ENCODE results near the gene PLA2G4B. TPM values are rescaled to one million over a fixed set of nuclear protein-coding genes. Genes with fewer than 3 reads are reported as not detected.

Gene PLA2G4B
- total and polyA plus RNA-seq, 4 donors: 3.3 to 31.2 (median 14.6) TPM

DNA sequence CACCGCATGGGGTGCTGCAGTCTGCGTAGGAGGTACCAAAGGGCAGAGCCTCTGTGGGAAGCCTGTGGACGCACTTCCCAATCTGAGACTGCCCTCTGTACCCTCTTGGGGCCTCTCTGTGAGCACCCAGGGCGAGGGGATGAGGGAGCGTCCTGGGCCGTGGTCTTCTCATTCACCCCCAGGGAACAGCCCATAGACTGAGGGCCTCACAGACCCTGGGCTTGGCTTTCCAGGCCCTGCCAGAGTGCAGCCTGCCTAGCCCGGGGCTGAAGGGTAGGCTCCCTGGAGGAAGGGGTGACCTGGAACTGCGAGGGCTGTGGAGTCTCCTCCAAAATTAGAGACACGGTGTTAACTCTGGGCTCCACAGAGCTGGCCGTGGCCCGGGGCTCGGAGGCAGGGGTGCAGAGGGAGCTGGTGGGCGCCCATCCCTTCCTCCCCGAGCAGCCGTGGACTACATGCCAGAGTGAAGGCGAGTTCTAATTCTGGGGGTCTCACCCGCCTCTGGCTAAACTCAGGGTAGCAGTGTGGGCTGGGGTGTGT, 55.7 kb downstream of the PLA2G4B start:
- peaks cover 3% of the 10 kb centered on the region for H3K36me3 ChIP-seq (ENCODE audit: control insufficient read depth, insufficient read depth, low read length)
- WGBS (ENCODE audit: insufficient coverage): 85% methylated on average over 14 of the region's 17 CpGs
- DNase-seq (ENCODE audit: low read depth in 4 of 6, low spot score in 6 of 6): no peak
- H3K4me1 ChIP-seq (ENCODE audit: control insufficient read depth, insufficient read depth, low read length): peaks cover 16% of the 10 kb centered on the region
- no peaks in the 10 kb centered on the region for H3K9me3 ChIP-seq (ENCODE audit: control insufficient read depth, insufficient read depth, low read length)
- no peaks in the 10 kb centered on the region for H3K27me3 ChIP-seq (ENCODE audit: control insufficient read depth, insufficient read depth, low read length)
- no peak overlapping the region for H3K4me3 ChIP-seq (ENCODE audit: low read depth, low read length)
- H3K27ac ChIP-seq (ENCODE audit: low read depth, low read length): no peak overlapping the region

DNA sequence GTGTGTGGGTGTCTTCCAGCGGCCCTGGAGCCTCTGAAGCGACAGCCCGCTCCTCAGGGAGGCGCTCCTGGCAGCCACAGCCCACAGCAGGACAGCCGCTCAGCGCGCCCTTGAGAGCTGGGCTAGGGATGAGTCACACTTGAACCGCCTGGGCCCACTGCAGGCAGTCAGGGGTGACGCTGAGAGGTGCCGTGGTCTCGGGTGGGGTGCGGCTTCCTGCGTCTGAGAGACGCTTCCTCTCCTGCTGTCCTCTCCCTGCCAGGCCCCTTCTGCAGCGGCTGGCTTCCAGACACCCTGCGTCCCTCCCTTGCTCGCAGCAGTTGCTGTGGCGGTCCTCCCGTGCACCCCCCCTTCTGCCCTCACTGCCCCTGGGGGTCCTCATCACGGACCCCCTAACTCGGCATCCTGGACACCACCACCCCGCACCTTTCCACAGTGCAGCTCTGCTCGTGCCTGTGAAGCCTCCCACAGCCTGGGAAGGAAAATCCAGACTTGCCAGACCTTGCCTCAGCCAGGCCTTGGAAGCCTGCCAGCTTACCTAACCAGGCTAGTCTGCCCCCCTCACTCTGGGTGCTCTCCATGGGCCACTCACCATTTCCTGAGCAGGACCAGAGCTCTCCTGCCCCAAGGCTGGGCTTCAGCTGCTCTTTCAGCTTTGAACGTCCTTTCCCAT, 56.3 kb downstream of the PLA2G4B start:
- Histone ChIP-seq H3K36me3 (ENCODE audit: control insufficient read depth, insufficient read depth, low read length) (peaks cover 3% of the 10 kb centered on the region), H3K9me3 (ENCODE audit: control insufficient read depth, insufficient read depth, low read length) (no peaks in the 10 kb centered on the region), H3K4me3 (ENCODE audit: low read depth, low read length) (no peak overlapping the region), H3K27me3 (ENCODE audit: control insufficient read depth, insufficient read depth, low read length) (no peaks in the 10 kb centered on the region), H3K27ac (ENCODE audit: low read depth, low read length) (no peak overlapping the region), H3K4me1 (ENCODE audit: control insufficient read depth, insufficient read depth, low read length) (peaks cover 16% of the 10 kb centered on the region)
- no peak for DNase-seq (ENCODE audit: low read depth in 4 of 6, low spot score in 6 of 6)
- WGBS (ENCODE audit: insufficient coverage): 65% methylated on average over 24 of the region's 24 CpGs

DNA sequence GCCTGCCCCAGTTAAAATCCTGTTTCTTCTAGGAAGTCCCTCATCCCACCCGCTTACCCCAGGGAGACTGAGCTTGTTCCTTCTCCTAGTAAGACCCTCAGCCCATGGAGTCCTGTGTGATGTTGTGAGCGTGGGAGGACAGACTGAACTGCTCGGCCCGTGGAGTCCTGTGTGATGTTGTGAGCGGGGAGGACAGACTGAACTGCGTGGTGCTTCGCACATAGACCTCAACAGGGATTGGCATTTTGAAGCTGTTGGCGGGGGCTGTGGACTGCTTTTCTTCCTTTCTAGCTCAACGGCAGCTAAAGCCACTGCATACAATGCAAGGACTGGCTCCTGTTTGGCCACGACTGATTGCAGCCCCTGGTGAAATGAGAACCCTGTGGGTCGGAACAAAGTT, 56.8 kb downstream of the PLA2G4B start:
- Histone ChIP-seq H3K36me3 (ENCODE audit: control insufficient read depth, insufficient read depth, low read length) (peaks cover 4% of the 10 kb centered on the region), H3K27me3 (ENCODE audit: control insufficient read depth, insufficient read depth, low read length) (no peaks in the 10 kb centered on the region), H3K4me3 (ENCODE audit: low read depth, low read length) (no peak overlapping the region), H3K27ac (ENCODE audit: low read depth, low read length) (no peak overlapping the region), H3K4me1 (ENCODE audit: control insufficient read depth, insufficient read depth, low read length) (peaks cover 16% of the 10 kb centered on the region), H3K9me3 (ENCODE audit: control insufficient read depth, insufficient read depth, low read length) (no peaks in the 10 kb centered on the region)
- DNase-seq (ENCODE audit: low read depth in 4 of 6, low spot score in 6 of 6): no peak
- WGBS (ENCODE audit: insufficient coverage): 94% methylated on average over 7 of the region's 11 CpGs

DNA sequence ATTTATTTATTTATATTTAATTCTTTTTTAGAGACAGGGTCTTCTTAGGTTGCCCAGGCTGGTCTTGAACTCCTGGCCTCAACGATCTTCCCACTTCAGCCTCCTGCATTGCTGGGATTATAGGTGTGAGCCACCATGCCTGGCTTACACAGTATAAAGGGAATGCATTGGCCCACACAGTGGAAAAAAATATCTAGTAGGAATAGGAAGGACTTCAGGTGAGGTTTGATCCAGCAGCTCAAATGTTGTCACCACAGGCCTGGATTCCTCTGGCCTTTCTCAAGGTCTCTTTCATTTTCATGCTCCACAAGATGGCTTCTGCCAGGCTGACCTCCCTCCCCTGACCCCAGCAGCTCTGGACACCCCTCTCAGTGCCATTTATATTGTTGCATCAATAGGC, 57.3 kb downstream of the PLA2G4B start:
- peaks cover 16% of the 10 kb centered on the region for H3K4me1 ChIP-seq (ENCODE audit: control insufficient read depth, insufficient read depth, low read length)
- 100% methylated on average over 1 of the region's 1 CpG for WGBS (ENCODE audit: insufficient coverage)
- H3K4me3 ChIP-seq (ENCODE audit: low read depth, low read length): no peak overlapping the region
- no peaks in the 10 kb centered on the region for H3K9me3 ChIP-seq (ENCODE audit: control insufficient read depth, insufficient read depth, low read length)
- no peak for DNase-seq (ENCODE audit: low read depth in 4 of 6, low spot score in 6 of 6)
- no peak overlapping the region for H3K27ac ChIP-seq (ENCODE audit: low read depth, low read length)
- no peaks in the 10 kb centered on the region for H3K27me3 ChIP-seq (ENCODE audit: control insufficient read depth, insufficient read depth, low read length)
- peaks cover 9% of the 10 kb centered on the region for H3K36me3 ChIP-seq (ENCODE audit: control insufficient read depth, insufficient read depth, low read length)

DNA sequence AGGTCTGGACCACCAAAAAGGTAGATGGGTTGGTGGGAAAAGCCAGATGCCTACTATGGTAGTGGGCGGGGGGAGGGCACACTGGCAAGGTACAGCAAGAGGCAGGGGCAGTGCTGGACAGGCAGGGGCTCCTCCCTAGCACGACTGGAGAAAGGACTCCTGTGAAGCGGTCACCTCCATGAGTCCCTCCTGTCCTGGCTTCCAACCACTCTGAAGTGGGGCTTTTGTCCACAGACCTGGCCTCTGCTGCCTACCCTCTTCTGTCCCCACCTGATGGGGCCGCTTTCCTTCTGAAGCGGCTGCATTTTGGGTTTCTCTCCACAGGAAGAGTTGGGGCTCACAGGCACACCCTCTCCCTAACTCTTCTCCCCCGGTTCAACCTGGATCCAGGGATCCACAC, 57.9 kb downstream of the PLA2G4B start:
- H3K27ac ChIP-seq (ENCODE audit: low read depth, low read length): no peak overlapping the region
- peaks cover 16% of the 10 kb centered on the region for H3K4me1 ChIP-seq (ENCODE audit: control insufficient read depth, insufficient read depth, low read length)
- H3K9me3 ChIP-seq (ENCODE audit: control insufficient read depth, insufficient read depth, low read length): no peaks in the 10 kb centered on the region
- WGBS (ENCODE audit: insufficient coverage): 89% methylated on average over 5 of the region's 6 CpGs
- no peak overlapping the region for H3K4me3 ChIP-seq (ENCODE audit: low read depth, low read length)
- H3K36me3 ChIP-seq (ENCODE audit: control insufficient read depth, insufficient read depth, low read length): peaks cover 11% of the 10 kb centered on the region
- H3K27me3 ChIP-seq (ENCODE audit: control insufficient read depth, insufficient read depth, low read length): no peaks in the 10 kb centered on the region
- no peak for DNase-seq (ENCODE audit: low read depth in 4 of 6, low spot score in 6 of 6)

DNA sequence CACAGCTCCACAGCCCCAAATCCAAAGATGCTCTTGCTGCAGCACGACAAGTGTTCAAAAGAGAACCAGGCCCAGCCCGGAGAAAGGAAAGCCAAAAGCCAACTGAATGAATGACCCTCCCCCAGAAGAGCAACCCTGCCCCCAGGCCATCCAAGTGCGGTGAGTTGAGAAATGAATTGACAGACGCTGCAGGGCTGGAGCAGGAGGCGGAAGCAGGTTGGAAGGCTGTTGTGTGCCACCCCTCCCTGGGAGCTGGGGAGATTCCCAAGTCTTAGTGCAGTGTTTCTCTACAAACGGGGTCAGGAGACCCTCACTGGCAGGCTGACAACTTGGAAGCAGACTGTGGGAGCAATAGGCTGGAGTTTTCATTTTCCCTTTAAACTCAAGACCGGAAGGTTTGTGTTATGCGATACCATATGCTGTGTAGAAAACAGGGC, 58.7 kb downstream of the PLA2G4B start:
- peak in 1 of 6 donors; percentile 48 for DNase-seq (ENCODE audit: low read depth in 4 of 6, low spot score in 6 of 6)

More for the DNA sequence above, 58.7 kb downstream of the PLA2G4B start:
- no peaks in the 10 kb centered on the region for H3K27me3 ChIP-seq (ENCODE audit: control insufficient read depth, insufficient read depth, low read length)
- H3K4me3 ChIP-seq (ENCODE audit: low read depth, low read length): no peak overlapping the region
- no peak overlapping the region for H3K27ac ChIP-seq (ENCODE audit: low read depth, low read length)
- peaks cover 11% of the 10 kb centered on the region for H3K36me3 ChIP-seq (ENCODE audit: control insufficient read depth, insufficient read depth, low read length)
- no peaks in the 10 kb centered on the region for H3K9me3 ChIP-seq (ENCODE audit: control insufficient read depth, insufficient read depth, low read length)
- 35% methylated on average over 5 of the region's 8 CpGs for WGBS (ENCODE audit: insufficient coverage)
- peaks cover 16% of the 10 kb centered on the region for H3K4me1 ChIP-seq (ENCODE audit: control insufficient read depth, insufficient read depth, low read length)

Small RNAs within 50 kb of the gene (small RNA-seq; reads per million reads assigned to genes)
- gene JMJD7-PLA2G4B (ENCODE audit: low replicate concordance): 0.06 reads per million
- gene MIR4310 (ENCODE audit: low replicate concordance): not detected
- not detected for gene RNA5SP393 (ENCODE audit: low replicate concordance)

Other genes with a start within 250 kb of the PLA2G4B start
- 10 to 100 TPM; 60.0 to 76.2 TPM for gene MGA, start 178.4 kb upstream of the PLA2G4B start, total RNA-seq
- gene MGA, start 178.4 kb upstream of the PLA2G4B start, polyA plus RNA-seq (ENCODE audit: insufficient read length in 2 of 2): 10 to 100 TPM; 12.7 to 17.5 TPM
- gene MAPKBP1, start 64.4 kb upstream of the PLA2G4B start, total RNA-seq: 10 to 100 TPM; 27.1 to 32.7 TPM
- gene MAPKBP1, start 64.4 kb upstream of the PLA2G4B start, polyA plus RNA-seq (ENCODE audit: insufficient read length in 2 of 2): 10 to 100 TPM; 30.8 to 52.6 TPM
- gene JMJD7, start 10.8 kb upstream of the PLA2G4B start, total RNA-seq: 10 to 100 TPM in 1 of 2 donors, 1 to 10 TPM in 1; 2.8 to 19.0 TPM
- gene JMJD7, start 10.8 kb upstream of the PLA2G4B start, polyA plus RNA-seq (ENCODE audit: insufficient read length in 2 of 2): 10 to 100 TPM; 24.6 to 25.0 TPM
- 1 to 10 TPM in 1 of 2 donors, under 1 TPM in 1; 0.69 to 2.9 TPM for gene SPTBN5, start 55.2 kb downstream of the PLA2G4B start, total RNA-seq
- gene SPTBN5, start 55.2 kb downstream of the PLA2G4B start, polyA plus RNA-seq (ENCODE audit: insufficient read length in 2 of 2): 1 to 10 TPM; 2.0 to 4.2 TPM
- gene EHD4, start 133.7 kb downstream of the PLA2G4B start, total RNA-seq: 10 to 100 TPM in 1 of 2 donors, 1 to 10 TPM in 1; 8.9 to 12.3 TPM
- 1 to 10 TPM; 6.8 to 8.1 TPM for gene EHD4, start 133.7 kb downstream of the PLA2G4B start, polyA plus RNA-seq (ENCODE audit: insufficient read length in 2 of 2)
- not detected for gene PLA2G4E, start 182.2 kb downstream of the PLA2G4B start, total RNA-seq
- not detected for gene PLA2G4E, start 182.2 kb downstream of the PLA2G4B start, polyA plus RNA-seq (ENCODE audit: insufficient read length in 2 of 2)